Psoas muscle (tissue), 8 donors: ENCODE measurements around the gene MAP3K19. TPM values are rescaled to one million over a fixed set of nuclear protein-coding genes. Genes with fewer than 3 reads are reported as not detected.
"Not testable (repeated sequence)": the region's sequence is repeated elsewhere in the genome, so short reads cannot be mapped to it uniquely, and the experiment has no call there.

Experiments
- ATAC-seq, 4 donors: fragments of 200-7000 bp; cut with Tn5 transposase; one replicate each; pipeline ENCODE4 v1.9.1; 2020; ENCODE audit warnings: moderate library complexity in 3 of 4, mild to moderate bottlenecking in 2 of 4
- DNase-seq, 2 donors: peaks; one replicate each; pipeline ENCODE4 v3.0.0-alpha.2; 2020
- H3K27ac ChIP-seq: fragments of 200-600 bp; one replicate; pipeline ENCODE4 v1.8.0; 2022
- H3K27me3 ChIP-seq, 3 donors: fragments of 200-600 bp in 1 of 3; one replicate each; pipeline versions ENCODE4 v1.6.1 to v1.8.0; 2013 to 2022; ENCODE audit warnings: low read length in 2 of 3, mild to moderate bottlenecking in 2 of 3, moderate library complexity in 1 of 3; ENCODE audit not compliant: insufficient read depth in 3 of 3
- H3K36me3 ChIP-seq, 2 donors: fragments of 200-600 bp in 1 of 2; one replicate each; pipeline versions ENCODE4 v1.6.1 to v1.8.0; 2013 to 2022; ENCODE audit warnings: low read depth in 1 of 2, mild to moderate bottlenecking in 1 of 2, moderate library complexity in 1 of 2; ENCODE audit not compliant: insufficient read depth in 1 of 2
- H3K4me1 ChIP-seq: fragments of 200-600 bp; one replicate; pipeline ENCODE4 v1.8.0; 2022
- H3K4me3 ChIP-seq: fragments of 200-600 bp; one replicate; pipeline ENCODE4 v1.8.0; 2022; ENCODE audit warnings: mild to moderate bottlenecking
- H3K9me3 ChIP-seq: fragments of 200-600 bp; one replicate; pipeline ENCODE4 v1.8.0; 2022
- CTCF ChIP-seq: fragments of 200-600 bp; IDR thresholded peaks from one replicate; pipeline ENCODE4 v1.8.0; 2022; ENCODE audit warnings: antibody characterized with exemption
- WGBS, 3 donors: extraction: QIAGEN DNeasy Blood & Tissue Kit; methylation state at CpG; one replicate each; pipeline versions ENCODE4 v1.1.6 to v1.1.7; 2013; 5-methylcytosine and 5-hydroxymethylcytosine counted together
- intact Hi-C, 2 donors: fragments of 100-400 bp; cut with DNase I; formaldehyde crosslinking; loops; one replicate each; pipeline versions ENCODE4 v1.11.0 to v1.14.2; 2022
- polyA plus RNA-seq, 3 donors: library from polyadenylated mRNA; stranded (reverse); fragments of 200-250 nt; gene quantifications; one replicate each; pipeline ENCODE4 v1.2.3, GENCODE V29; 2013
- total RNA-seq, 4 donors: library from RNA; stranded (reverse); fragmentation: NEBNext Ultra II Directional in 2 of 4; extraction: Animal tissue kit (Norgen Biotek cat#: 25700) in 2 of 4; gene quantifications; one replicate each; pipeline versions ENCODE4 v1.2.1 to v1.2.4, GENCODE V29; 2021 to 2023
- donor health status: healthy with polysubstance abuse.
- donor health status: DM: no; HTN: no; CAD: no; lungs with moderate emphysema.
- donor health status: Bipolar disorder and iron deficiency.
- donor health status: healthy.
- donor health status: DM: yes; HTN: yes; CAD: no.
- donor health status: DM: no; HTN: no; CAD: no.
- donor health status: DM: no; HTN: no; CAD: no.
- donor health status: DM: yes; HTN: yes; CAD: no.

The MAP3K19 gene
- total and polyA plus RNA-seq, 7 donors, result not detected

GRCh38 chr2:134985061-134985460, 62.2 kb downstream of the MAP3K19 start:
- Histone ChIP-seq H3K27me3 (no peaks in the 10 kb centered on the region), H3K9me3 (no peaks in the 10 kb centered on the region), H3K4me1 (no peaks in the 10 kb centered on the region), H3K27ac (no peak overlapping the region), H3K4me3 (no peak overlapping the region), H3K36me3 (no peaks in the 10 kb centered on the region)
- TF ChIP-seq CTCF, result no peak
- ATAC-seq (no peak), DNase-seq (no peak)
- intact Hi-C loops, result loop anchor here in 1 of 2 donors (5.0 kb wide), 1 partner anchor 807 kb away; no protein-coding TSS in a partner anchor
- WGBS, 3 donors, result 84 to 93% (median 85%) methylated on average over 3 of the region's 3 CpGs

DNA sequence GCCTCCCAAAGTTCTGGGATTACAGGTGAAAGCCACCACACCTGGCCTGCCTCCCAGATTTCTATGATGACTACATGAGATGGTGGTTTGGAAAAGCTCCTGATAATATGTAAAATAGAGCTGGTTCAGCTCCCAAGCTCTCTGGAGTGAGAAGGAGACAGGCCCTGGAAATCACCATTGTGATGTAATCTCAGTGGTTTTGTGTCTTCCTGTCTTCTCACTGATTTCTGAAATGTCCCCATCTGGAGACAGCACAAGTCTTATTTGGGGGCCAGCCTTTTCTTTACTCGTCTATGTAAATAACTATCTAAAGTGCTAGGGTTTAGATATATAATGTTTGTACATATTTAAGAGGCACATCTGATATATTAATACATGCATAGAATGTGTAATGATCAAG, 64.6 kb downstream of the MAP3K19 start:
- 70 to 80% (median 71%) methylated on average over 1 of the region's 1 CpG for WGBS, 3 donors
- intact Hi-C loops, result no loop called here
- no peak for ATAC-seq
- H3K4me1 ChIP-seq, result no peaks in the 10 kb centered on the region
- H3K36me3 ChIP-seq, result no peaks in the 10 kb centered on the region
- no peak overlapping the region for H3K27ac ChIP-seq
- DNase-seq, result no peak
- H3K4me3 ChIP-seq, result no peak overlapping the region
- H3K27me3 ChIP-seq, result no peaks in the 10 kb centered on the region
- H3K9me3 ChIP-seq, result no peaks in the 10 kb centered on the region
- TF ChIP-seq CTCF, result no peak

DNA sequence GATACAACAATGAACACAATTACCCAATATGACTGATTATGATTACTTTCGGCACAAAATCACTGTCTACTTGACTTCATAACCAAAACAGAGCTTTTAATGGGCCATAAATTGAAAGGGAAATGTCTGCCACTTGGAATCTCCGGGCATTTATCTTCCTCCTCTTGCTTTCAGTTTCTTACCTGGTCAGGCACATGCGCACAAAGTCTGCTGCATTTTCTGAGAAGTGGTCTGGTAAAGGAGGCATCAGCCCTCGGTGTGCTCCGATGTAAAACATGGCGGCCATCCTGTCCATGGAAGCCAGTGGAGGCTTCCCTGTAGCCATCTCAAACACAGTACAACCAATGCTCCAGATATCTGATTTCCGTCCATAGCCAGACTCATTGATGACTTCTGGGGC, 66.6 kb downstream of the MAP3K19 start:
- ATAC-seq, result no peak
- no peak for DNase-seq

DNA sequence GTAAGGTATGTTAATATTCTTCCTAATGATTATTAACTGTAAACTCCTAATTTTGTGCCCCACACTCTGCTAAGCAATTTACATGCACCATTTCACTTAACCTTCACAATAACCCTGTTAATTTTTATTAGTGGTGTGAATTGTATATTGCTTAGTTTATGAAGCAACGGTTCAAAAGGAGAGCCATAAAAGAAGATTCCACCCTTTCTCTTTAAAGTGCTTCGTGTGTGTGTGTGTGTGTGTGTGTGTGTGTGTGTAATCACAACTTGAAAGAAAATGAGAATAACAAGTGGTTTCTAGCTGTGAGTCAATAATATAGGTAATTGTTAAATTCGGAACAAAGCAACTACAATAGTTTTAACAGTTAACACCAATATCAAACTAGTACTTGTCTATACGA, 68.0 kb downstream of the MAP3K19 start:
- Histone ChIP-seq H3K9me3 (no peaks in the 10 kb centered on the region), H3K27ac (no peak overlapping the region), H3K27me3 (no peaks in the 10 kb centered on the region), H3K4me1 (no peaks in the 10 kb centered on the region), H3K4me3 (no peak overlapping the region), H3K36me3 (no peaks in the 10 kb centered on the region)
- ATAC-seq (no peak), DNase-seq (no peak)
- WGBS, 3 donors, result 40 to 47% (median 42%) methylated on average over 4 of the region's 4 CpGs
- no peak for TF ChIP-seq CTCF
- intact Hi-C loops, result no loop called here

More for the DNA sequence above, 66.6 kb downstream of the MAP3K19 start:
- TF ChIP-seq CTCF, result no peak
- Histone ChIP-seq H3K4me3 (no peak overlapping the region), H3K36me3 (no peaks in the 10 kb centered on the region), H3K9me3 (no peaks in the 10 kb centered on the region), H3K27me3 (no peaks in the 10 kb centered on the region), H3K4me1 (no peaks in the 10 kb centered on the region), H3K27ac (no peak overlapping the region)
- 94 to 97% (median 96%) methylated on average over 7 of the region's 7 CpGs for WGBS, 3 donors
- intact Hi-C loops, result no loop called here

DNA sequence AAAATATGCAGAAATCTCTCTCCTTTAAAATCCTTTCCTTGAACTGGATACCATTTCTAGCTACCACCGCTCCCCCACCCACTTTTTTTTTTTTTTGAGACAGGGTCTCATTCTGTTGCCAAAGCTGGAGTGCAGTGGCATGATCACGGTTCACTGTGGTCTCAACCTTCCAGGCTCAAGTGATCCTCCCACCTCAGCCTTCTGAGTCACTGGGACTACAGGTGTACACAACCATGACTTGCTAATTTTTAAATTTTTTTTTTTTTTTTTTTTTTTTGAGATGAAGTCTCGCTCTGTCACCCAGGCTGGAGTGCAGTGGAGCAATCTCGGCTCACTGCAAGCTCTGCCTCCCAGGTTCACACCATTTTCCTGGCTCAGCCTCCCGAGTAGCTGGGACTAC, 70.1 kb downstream of the MAP3K19 start:
- H3K36me3 ChIP-seq, H3K4me1 ChIP-seq, H3K4me3 ChIP-seq, H3K27ac ChIP-seq, ATAC-seq, H3K27me3 ChIP-seq, DNase-seq, intact Hi-C loops, H3K9me3 ChIP-seq: not testable (repeated sequence)
- 89 to 92% (median 91%) methylated on average over 5 of the region's 5 CpGs for WGBS, 3 donors
